ENCODE results near the gene OAF. TPM values are rescaled to one million over a fixed set of nuclear protein-coding genes. Genes with fewer than 3 reads are reported as not detected.

Gene OAF
- total RNA-seq, 1 donor from 2014 or later, result 40.2 TPM

DNA sequence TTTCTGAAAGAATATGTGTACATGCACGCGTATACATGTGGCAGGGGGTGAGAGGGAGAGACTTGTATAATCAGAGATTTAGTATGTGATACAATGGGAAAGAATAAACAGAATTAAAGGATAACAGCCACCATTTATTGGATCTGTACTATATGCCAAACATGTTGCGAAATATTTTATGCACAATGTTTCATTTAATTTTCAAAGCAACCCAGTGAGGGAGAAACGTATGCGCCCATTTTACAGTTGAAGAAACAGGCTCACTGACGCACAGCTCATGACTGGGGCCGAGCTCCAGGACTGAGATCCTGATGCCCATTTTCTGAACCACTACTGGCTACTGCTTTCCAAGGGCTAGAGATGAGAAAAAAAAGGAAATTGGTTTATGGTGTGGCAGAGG lies 3.3 kb upstream of the OAF start:
- Mint-ChIP-seq H3K36me3 (ENCODE audit: low read depth) (no peaks in the 10 kb centered on the region), H3K9me3 (no peaks in the 10 kb centered on the region), H3K27me3 (ENCODE audit: low read depth) (peaks cover 4% of the 10 kb centered on the region), H3K27ac (ENCODE audit: unreplicated experiment) (no peak overlapping the region), H3K4me3 (peak overlapping the region; percentile 35), H3K4me1 (peaks cover 49% of the 10 kb centered on the region)
- TF ChIP-seq, protein P1, sequence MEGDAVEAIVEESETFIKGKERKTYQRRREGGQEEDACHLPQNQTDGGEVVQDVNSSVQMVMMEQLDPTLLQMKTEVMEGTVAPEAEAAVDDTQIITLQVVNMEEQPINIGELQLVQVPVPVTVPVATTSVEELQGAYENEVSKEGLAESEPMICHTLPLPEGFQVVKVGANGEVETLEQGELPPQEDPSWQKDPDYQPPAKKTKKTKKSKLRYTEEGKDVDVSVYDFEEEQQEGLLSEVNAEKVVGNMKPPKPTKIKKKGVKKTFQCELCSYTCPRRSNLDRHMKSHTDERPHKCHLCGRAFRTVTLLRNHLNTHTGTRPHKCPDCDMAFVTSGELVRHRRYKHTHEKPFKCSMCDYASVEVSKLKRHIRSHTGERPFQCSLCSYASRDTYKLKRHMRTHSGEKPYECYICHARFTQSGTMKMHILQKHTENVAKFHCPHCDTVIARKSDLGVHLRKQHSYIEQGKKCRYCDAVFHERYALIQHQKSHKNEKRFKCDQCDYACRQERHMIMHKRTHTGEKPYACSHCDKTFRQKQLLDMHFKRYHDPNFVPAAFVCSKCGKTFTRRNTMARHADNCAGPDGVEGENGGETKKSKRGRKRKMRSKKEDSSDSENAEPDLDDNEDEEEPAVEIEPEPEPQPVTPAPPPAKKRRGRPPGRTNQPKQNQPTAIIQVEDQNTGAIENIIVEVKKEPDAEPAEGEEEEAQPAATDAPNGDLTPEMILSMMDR (conservative IDR thresholded peaks at IDR 0.05), result no peak
- no peak for DNase-seq (ENCODE audit: low read depth, low spot score)

DNA sequence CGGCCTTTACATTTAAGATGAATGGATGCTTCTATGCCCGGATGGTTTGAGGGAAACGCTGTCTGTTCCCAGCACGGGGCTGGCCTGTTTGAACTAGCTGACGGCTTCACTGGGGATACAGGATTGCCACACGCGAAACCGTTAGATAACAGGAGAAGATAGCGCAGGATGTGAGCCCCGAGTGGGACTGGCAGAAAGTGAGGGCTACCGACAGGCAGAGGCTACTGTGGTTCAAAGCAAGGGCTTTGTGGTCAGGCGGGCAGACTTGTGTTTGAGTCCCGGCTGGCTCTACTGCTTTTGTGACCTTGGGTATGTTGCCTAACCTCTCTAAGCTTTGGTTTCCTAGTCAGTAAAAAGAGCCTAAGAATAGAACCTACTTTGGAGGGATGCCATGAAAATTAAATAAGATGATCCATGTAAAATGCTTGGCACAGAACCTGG lies 2.8 kb upstream of the OAF start:
- Mint-ChIP-seq H3K4me3 (peak overlapping the region; percentile 35), H3K4me1 (peaks cover 51% of the 10 kb centered on the region), H3K27me3 (ENCODE audit: low read depth) (peaks cover 4% of the 10 kb centered on the region), H3K9me3 (no peaks in the 10 kb centered on the region), H3K27ac (ENCODE audit: unreplicated experiment) (no peak overlapping the region), H3K36me3 (ENCODE audit: low read depth) (no peaks in the 10 kb centered on the region)
- TF ChIP-seq, protein P1 (conservative IDR thresholded peaks at IDR 0.05), result no peak
- no peak for DNase-seq (ENCODE audit: low read depth, low spot score)

DNA sequence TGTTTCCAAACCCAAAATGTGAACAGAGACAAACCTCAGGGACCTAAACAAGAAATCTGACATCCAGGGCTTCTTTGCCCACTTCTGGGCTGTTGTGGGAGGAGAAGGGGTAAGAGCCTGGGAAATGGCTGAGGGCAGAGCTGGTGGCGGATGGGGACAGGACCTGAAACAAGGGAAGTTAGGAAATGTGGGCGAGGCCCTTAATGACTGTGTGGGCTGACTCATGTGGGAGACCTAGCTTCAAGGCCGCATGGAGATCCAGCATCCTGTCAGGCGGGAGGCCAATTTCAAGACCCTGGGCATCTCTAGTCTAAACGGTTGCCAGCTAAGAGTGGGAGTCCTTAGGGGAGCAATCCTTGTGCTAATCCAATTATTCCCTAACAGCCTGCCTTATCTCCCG lies 2.1 kb upstream of the OAF start:
- DNase-seq (ENCODE audit: low read depth, low spot score), result no peak
- H3K4me1 Mint-ChIP-seq, result peaks cover 57% of the 10 kb centered on the region
- H3K9me3 Mint-ChIP-seq, result no peaks in the 10 kb centered on the region
- no peaks in the 10 kb centered on the region for H3K36me3 Mint-ChIP-seq (ENCODE audit: low read depth)
- TF ChIP-seq, protein P1 (conservative IDR thresholded peaks at IDR 0.05), result no peak
- peaks cover 4% of the 10 kb centered on the region for H3K27me3 Mint-ChIP-seq (ENCODE audit: low read depth)
- peak overlapping the region; percentile 35 for H3K4me3 Mint-ChIP-seq
- H3K27ac Mint-ChIP-seq (ENCODE audit: unreplicated experiment), result no peak overlapping the region

GRCh38 chr11:120209746-120210625 lies 846 bp upstream of the OAF start:
- TF ChIP-seq, protein P1 (conservative IDR thresholded peaks at IDR 0.05), result no peak
- Mint-ChIP-seq H3K27ac (ENCODE audit: unreplicated experiment) (peak overlapping the region; percentile 72), H3K4me1 (peaks cover 62% of the 10 kb centered on the region), H3K9me3 (no peaks in the 10 kb centered on the region), H3K36me3 (ENCODE audit: low read depth) (no peaks in the 10 kb centered on the region), H3K4me3 (peak overlapping the region; percentile 87), H3K27me3 (ENCODE audit: low read depth) (peaks cover 4% of the 10 kb centered on the region)
- no peak for DNase-seq (ENCODE audit: low read depth, low spot score)

- Mint-ChIP-seq H3K9me3 (no peaks in the 10 kb centered on the region), H3K4me1 (peaks cover 67% of the 10 kb centered on the region), H3K36me3 (ENCODE audit: low read depth) (no peaks in the 10 kb centered on the region), H3K4me3 (peak overlapping the region; percentile 99), H3K27ac (ENCODE audit: unreplicated experiment) (peak overlapping the region; percentile 94), H3K27me3 (ENCODE audit: low read depth) (peaks cover 4% of the 10 kb centered on the region)
- TF ChIP-seq, protein P1 (conservative IDR thresholded peaks at IDR 0.05), result no peak
- no peak for DNase-seq (ENCODE audit: low read depth, low spot score)
Measured at GRCh38 chr11:120211522-120212258, 858 bp downstream of the OAF start.

All from neural crest cell (in vitro differentiated cells).